NCI-H1694 (cell line): ENCODE measurements around the gene CYP8B1.

Experiments used
- DNase-seq: peaks from one replicate; lab custom pipeline; 2025; lab: John Stamatoyannopoulos, UW

CYP8B1 gene, protein sequence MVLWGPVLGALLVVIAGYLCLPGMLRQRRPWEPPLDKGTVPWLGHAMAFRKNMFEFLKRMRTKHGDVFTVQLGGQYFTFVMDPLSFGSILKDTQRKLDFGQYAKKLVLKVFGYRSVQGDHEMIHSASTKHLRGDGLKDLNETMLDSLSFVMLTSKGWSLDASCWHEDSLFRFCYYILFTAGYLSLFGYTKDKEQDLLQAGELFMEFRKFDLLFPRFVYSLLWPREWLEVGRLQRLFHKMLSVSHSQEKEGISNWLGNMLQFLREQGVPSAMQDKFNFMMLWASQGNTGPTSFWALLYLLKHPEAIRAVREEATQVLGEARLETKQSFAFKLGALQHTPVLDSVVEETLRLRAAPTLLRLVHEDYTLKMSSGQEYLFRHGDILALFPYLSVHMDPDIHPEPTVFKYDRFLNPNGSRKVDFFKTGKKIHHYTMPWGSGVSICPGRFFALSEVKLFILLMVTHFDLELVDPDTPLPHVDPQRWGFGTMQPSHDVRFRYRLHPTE

DNA sequence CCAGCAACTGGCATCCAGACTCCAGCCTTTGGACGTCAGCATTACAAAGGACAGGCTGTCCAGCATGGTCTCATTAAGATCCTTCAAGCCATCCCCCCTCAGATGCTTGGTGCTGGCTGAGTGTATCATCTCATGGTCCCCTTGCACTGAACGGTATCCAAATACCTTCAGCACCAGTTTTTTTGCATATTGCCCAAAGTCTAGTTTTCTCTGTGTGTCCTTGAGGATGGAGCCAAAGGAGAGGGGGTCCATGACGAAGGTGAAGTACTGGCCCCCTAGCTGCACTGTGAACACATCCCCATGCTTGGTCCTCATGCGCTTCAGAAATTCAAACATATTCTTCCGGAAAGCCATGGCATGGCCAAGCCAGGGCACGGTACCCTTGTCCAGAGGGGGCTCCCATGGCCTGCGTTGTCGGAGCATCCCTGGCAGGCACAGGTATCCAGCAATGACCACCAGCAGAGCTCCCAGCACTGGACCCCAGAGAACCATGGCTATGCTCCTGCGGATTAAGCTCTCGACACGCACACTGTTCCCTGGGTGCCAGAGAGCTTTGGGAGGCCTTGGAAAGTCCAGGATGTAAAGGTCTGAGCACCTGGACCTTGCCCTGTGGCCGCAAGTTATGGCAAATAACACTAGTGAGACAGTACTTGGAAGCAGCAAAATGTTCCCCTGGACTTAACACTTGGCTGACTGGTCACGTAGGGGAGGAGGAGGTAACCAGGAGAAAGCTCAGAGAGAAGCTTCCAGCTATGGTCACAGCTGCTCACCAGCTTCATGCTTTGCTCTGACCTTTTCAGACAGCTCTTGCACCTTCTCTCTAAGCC, at the start of gene CYP8B1:
CYP8B1 (minus strand) TSS at position 555 of the 827 bp plus-strand sequence; CDS start at position 492, 63 bp downstream.
- DNase-seq: no peak

DNA sequence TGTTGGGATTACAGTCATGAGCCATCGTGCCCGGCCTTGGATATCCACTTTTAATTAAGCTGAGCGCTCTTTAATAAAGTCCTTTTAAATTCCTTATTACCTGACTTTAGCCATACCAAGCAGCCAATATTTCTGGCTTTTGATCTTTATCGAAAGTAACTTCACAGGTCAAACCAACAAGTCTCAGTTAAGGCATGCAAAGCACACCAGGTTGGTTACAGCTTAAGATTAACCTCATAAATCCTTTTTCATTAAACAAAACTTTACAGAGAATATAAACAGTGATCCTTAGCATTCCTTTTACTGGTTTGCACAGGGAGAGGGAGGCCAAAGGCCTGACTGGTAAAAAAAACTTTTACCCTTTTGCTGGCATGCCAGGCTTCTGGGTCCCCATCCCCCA, 47.9 kb upstream of the CYP8B1 start:
- no peak for DNase-seq

DNA sequence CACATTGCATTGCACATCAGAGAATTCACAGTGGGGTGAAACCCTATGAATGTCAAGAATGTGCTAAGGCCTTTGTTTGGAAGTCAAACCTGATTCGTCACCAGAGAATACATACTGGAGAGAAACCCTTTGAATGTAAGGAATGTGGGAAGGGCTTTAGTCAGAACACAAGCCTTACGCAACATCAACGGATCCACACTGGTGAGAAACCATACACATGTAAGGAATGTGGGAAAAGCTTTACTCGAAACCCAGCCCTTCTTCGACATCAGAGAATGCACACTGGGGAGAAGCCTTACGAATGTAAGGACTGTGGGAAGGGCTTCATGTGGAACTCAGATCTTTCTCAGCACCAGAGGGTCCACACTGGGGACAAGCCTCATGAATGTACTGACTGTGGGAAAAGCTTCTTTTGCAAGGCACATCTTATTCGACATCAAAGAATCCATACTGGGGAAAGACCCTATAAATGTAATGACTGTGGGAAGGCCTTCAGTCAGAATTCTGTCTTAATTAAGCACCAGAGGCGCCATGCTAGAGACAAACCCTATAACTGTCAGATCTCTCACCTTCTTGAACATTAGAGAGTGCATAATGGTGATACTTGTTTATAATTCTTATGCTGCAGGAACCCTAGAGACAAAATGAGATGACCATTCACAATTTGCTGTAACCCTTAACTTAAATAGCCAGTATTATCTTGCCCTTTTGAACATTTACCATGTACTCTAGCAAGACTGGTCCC, 39.3 kb upstream of the CYP8B1 start:
- no peak for DNase-seq

DNA sequence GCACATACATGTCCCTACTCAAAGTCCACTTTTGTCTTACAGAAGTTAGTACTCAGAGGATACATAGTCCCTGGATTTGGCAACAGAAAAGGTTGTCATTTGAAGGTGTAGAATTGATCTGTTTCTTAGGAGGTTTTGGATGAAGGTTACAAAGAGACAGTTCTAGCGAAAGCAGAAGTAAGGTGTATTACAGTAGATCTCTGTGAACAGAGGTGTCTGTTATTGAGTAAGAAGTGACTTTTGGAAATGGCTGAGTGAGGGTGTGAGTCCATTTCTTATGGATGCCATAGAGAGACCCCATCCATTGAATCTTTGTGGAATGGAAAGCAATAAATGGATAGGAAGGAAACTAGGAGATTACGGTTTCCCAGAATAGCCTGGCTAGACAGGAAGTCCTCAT, 35.9 kb upstream of the CYP8B1 start:
- DNase-seq: no peak

DNA sequence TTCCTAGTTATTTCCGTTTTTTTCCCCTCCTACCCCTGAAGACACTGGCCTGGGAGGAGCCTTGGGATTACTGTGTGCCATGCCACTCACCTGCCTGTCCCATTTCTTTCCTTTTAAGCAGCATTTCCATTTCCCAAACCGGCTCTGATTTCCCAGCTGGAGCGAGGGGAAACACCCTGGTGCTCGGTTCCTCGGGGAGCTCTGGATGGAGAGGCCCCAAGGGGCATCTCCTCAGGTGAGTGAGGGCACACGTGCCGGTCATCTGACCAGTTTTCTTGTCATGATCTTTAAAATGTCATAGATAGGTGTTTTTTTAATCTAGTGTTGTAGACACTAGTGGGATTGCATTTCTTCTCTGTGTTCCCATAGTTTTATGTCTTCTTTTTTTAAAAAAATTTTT, 33.0 kb upstream of the CYP8B1 start:
- no peak for DNase-seq

DNA sequence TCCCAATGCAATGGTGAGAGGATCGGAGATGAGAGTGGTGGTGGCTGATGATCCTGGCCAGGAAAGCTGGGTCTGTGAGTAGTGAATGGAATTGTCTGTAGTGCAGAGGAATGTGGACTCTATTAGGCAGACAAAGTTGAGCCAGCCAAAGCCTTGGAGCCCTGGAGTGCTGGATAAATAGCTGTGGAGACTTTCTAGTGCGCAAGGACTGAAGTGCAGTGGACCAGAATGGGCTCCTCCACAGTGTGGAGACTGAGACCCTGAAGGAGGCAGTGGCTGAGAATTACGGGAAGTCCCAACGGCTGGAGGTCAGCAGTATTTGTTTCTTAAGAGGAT, 31.1 kb upstream of the CYP8B1 start:
- no peak for DNase-seq

DNA sequence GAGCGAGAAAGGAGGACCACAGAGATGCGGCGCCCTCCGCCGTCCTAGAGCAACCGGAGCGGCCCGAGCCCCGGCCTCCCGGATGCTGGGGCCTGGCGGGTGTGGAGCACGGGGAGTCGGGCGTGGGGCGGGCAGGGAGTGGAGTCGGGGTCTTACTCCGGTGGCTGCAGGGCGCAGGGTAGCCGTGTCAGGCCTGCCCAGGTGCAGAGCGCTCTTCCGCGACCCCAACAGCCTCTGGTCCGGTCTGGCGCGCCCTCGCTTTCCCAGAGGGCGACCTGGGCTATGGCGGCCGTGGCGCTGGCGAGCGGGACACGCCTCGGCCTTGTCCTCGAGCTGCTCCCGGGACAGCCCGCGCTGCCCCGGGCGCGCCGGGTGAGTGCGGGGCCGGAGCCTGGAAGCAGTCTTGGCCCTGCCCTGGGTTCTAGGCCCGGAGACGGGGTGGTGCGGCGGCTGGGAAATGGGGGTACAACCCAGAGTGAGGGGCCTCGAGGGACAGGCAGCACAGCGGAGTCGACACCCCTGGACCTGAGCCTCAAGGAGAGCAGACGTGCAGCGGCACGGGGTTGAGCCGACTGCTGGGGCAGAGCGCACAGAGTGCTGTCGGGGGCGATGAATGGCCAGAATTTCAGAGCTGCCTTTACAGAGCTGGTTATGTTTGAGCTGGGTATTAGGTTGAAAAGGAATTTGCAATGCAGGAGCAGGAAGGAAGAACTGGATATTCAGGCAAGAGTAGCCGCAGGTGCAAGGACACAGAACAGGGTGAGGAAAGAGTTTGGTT, 30.6 kb upstream of the CYP8B1 start, which contains the start of gene ZNF662:
ZNF662 (plus strand) TSS at position 73 of the 778 bp plus-strand sequence. CDS start 1,973 bp downstream, outside the sequence.
- DNase-seq: no peak

DNA sequence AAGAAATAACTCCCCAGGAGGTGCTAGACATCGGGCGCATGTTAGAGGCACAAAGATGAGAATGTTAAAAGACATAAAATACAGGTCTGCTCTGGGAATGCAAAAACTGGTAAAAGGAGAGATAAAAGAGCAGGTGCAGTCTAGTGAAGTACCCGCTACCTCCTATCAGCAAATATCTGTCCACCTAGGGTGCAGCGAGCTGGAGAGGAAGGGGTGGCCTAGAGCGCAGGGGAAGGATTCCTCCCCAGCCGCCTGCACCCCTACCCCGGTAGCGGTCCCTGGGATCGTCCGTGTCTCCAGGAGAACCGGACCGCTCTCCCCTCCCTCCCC, 30.0 kb upstream of the CYP8B1 start:
- no peak for DNase-seq

DNA sequence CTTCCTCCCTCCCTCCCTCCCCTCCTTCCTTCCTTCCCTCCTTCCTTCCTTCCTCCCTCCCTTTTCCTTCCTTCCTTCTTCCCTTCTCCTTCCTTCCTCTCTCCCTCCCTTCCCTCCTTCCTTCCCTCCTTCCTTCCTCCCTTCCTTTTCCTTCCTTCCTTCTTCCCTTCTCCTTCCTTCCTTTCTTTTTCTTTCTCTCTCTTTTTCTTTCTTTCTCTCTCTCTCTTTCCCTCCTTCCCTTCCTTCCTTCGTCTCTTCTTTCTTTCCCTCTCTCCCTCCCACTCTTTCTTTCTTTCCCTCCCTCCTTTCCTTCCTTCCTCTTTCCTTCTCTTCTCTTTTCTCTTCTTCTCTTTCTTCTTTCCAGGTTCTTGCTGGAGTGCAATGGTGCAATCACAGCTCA, 28.4 kb upstream of the CYP8B1 start:
- no peak for DNase-seq

DNA sequence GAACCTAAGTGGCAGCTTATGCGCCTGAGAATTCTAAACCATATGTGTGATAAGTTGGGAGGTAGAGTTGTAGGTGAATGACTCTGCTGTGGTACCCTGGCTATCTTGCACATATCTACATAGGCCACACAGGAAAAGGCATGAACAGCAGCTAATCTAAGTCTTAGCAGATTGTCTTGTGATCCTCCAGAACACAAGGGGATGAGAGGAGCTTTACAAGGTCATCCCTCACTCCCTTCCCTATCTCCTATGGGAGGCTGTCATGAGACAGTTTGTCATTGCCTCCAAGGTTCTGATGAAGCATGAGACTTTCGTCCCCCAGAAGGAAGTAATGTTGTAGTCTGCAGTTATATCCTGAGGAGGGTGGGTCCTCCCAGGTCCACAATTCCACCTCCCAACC, 26.6 kb upstream of the CYP8B1 start:
- DNase-seq: no peak

DNA sequence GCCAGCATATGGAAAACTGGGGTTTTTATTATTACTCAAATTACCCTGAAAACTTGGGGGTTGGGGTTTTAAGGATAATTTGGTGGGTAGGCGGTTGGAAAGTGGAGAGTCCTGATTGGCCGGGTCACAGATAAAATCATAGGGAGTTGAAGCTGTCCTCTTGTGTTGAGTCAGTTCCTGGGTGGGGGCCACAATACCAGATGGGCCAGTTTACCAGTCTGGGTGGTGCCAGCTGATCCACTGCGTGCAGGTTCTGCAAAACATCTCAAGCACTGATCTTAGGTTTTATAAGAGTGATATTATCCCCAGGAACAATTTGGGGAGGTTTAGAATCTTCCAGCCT, 25.4 kb upstream of the CYP8B1 start:
- no peak for DNase-seq

DNA sequence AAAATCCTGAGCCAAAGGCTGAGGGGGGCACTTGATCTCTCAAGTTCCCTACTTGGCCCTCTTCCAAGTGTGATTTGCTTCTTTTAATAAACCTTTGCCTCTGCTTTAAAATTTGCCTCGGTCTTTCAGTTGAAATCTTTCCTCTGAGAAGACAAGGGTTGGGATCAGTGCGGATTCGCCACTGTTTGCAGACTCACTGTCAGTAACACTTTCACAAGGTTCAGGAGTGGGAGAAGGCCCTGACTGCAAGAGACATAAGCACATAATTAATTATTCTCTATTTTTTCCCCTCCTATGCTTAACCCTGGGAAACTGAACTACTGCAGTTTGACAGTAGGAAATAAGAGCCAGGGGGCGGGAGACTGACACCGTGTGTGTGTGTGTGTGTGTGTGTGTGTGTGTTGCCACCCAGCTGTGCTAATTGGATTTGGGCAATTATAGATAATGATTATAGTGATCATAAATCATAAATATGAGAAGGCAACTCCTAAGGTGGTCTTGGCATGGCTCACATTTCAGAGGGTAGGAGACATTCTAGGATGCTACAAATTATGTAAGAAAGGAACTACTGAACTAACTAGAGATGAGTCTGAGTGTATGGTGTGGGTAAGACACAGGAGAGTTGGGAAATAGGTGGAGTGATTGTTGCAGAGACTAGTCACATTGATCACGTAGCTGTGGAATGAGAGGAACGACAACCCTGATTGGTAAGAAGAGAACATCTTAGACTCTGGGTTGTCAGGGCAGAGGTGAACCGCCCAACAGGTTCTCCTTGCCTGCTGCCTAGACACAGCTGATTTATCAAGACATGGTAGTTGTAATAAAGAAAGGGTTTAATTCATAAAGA, 24.8 kb upstream of the CYP8B1 start:
- no peak for DNase-seq

DNA sequence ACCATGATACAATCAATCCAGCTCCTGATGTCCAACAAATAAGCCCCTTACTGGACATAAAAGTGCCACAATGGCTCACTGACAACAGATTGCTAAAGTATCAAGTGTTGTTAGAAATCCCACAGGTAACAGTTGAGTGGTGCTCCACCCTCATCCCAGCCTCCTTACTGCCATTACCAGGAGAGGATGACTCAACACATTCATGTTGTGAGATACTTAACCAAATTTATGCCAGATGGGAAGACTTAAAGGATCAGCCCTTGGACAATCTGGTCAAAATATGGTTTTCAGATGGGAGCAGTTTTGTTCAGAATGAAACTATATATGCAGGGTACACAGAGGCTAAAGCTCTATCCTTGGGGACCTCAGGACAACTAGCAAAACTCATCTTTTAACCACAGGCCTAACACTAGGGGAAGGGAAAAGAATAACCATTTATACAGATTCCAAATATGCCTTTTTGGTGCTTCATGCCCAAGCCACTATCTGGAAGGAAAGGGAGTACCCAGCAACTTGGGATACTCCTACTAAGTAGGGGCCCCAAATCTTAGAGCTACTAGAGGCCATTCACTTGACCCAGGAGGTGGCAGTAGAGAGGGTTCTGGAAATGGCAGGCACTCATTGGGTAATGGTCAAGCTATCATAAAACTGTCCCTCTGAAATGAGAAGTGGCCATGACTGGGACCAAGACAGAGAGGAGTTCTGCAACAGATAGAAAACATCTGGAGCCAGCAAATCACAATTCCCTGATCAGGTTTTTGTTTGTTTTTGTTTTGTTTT, 23.4 kb upstream of the CYP8B1 start:
- no peak for DNase-seq

DNA sequence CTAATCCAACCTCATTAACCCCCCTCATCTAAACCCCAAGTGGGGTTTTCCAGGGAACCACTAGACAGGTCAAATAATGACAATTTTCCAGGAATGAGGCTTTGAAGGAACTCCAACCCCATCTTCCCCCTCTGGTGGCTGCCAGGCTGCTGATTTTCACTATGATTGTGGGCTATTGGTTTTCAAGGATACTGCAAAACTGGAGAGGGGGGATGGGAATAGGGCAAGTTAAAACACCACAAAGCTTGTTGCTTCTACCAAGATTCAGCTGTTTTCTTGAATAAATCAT, 19.8 kb upstream of the CYP8B1 start:
- no peak for DNase-seq

DNA sequence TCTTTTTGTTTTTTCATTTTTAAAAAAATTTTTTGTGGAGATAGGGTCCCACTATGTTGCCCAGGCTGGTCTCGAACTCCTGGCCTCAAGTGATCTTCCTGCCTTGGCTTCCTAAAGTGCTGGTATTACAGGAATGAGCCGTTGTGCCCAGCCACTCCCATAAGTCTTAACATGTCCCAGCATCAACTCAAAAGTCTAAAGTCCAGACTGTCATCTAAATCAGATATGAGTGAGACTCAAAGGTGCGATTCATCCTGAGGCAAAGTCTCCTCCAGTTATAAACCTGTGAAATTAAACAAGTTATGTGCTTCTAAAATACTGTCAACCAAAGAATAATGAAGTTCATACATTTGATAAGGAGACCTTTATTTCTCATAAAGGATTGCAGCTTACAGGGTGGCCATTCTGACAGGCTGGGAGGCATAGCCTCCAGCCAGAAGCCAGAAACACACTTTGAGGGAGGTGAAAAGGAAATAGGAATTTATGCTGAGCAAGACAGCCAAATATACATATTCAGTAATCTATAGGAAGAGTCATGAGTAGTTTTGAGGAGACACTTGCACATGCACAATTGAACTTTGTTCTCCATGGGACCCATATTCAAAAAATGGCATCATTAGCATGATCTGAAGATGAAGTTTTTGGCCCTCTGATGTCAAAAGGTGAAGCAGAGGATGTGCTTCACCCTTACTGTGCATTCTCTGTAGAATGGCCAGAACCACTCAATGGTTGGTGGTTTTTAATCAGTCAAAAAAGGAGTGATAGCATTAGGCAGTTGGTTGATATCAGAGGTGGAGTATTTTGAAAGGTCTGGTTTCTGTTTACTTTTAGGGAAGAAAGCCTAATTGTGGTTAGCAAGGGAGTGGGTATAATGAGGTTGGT, 19.3 kb upstream of the CYP8B1 start:
- DNase-seq: no peak

DNA sequence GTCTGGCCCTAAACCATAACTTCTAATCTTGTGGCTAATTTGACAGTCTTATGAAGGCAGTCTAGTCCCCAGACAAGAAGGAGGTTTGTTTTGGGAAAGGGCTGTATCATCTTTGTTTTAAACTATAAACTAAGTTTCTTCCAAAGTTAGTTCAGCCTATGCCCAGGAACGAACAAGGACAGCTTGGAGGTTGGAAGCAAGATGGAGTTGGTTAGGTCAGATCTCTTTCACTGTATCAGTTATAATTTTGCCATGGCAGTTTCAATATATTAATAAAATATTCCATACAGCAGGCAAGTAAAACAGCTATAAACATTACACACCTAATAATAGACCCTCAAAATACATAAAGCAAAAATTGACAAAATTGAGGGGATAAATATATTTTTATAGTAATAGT, 17.1 kb upstream of the CYP8B1 start:
- DNase-seq: no peak

DNA sequence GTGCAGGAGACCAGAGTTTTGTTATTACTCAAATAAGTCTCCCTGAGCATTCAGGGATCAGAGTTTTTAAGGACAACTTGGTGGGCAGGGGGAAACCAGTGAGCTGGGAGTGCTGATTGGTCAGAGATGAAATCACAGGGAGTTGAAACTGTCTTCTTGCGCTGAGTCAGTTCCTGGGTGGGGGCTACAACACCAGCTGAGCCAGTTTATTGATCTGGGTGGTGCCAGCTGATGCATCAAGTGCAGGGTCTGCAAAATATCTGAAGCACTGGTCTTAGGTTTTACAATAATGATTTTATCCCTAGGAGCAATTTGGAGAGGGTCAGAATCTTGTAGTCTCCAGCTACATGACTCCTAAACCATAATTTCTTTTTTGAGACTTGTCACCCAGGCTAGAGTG, 16.5 kb upstream of the CYP8B1 start:
- no peak for DNase-seq

DNA sequence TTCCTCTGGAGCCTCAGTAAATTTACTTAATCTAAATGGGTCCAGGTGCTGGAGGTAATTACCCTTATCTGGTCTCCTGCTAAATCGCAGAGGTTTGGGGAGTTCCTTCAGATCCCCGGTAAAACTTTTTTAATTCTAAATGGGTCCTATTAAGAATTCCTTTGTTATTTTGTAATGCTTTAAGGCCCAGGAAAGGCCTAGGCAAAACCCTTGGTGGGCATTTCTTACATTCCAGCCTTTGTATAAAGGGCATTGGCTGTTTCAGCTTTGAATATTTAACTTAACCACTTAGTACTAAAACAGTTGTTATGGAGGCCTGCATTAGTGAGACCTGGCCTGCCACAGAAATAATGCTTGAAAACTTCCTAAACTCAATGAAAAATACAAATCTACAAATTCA, 15.4 kb upstream of the CYP8B1 start:
- DNase-seq: no peak

DNA sequence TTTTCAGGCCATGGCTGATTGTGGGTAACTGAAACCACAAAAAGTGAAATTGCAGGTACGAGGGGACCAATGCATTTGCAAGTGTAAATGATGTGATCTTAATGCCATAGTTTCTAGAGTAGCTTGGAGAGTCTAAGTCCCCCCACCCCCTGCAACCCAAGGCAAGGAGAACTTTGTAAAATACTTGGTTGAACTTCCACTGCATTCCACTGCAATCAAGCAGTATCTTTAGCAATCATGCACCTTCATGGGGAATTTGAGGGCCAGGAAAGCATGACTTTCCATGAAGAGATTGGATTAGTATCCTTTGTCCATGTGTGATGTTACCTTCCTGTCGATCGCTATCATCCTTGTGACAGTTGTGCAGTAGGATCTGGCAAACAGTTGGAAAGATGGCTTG, 11.4 kb upstream of the CYP8B1 start:
- DNase-seq: no peak
